NCI-H1105 (cell line): ENCODE measurements around the gene MYL10.

Experiments
- DNase-seq: peaks from one replicate; lab custom pipeline; 2025; lab: John Stamatoyannopoulos, UW

Gene MYL10

GRCh38 chr7:101565601-101566209, 63.4 kb downstream of the MYL10 start:
- no peak for DNase-seq

- DNase-seq: no peak
Measured at GRCh38 chr7:101564778-101565211, 64.3 kb downstream of the MYL10 start.

- DNase-seq: no peak
Measured at GRCh38 chr7:101563943-101564777, 64.9 kb downstream of the MYL10 start.
